ENCODE results near the gene PHACTR3. TPM values are rescaled to one million over a fixed set of nuclear protein-coding genes. Genes with fewer than 3 reads are reported as not detected.
"Not testable (repeated sequence)": the region's sequence is repeated elsewhere in the genome, so short reads cannot be mapped to it uniquely, and the experiment has no call there.

PHACTR3 gene
- total RNA-seq, 1 donor from 2014 or later, result 1.4 TPM

GRCh38 chr20:59848182-59848581 lies 243.8 kb downstream of the PHACTR3 start:
- H3K4me3 ChIP-seq, result no peak overlapping the region
- no peak overlapping the region for H2AFZ ChIP-seq (replicated peaks)
- Mint-ChIP-seq H3K36me3 (no peaks in the 10 kb centered on the region), H3K27me3 (ENCODE audit: insufficient read depth, low read depth) (peaks cover 4% of the 10 kb centered on the region), H3K27ac (no peak overlapping the region), H3K4me3 (no peak overlapping the region), H3K9me3 (no peaks in the 10 kb centered on the region), H3K4me1 (no peaks in the 10 kb centered on the region)
- no peak for DNase-seq (ENCODE audit: low spot score)
- no peak overlapping the region for H3K27ac ChIP-seq
- peaks cover 83% of the 10 kb centered on the region for H3K27me3 ChIP-seq
- H3K9me3 ChIP-seq (ENCODE audit: low read depth), result no peaks in the 10 kb centered on the region
- no peak overlapping the region for H3K4me2 ChIP-seq
- TF ChIP-seq CTCF (IDR thresholded peaks at IDR 0.05), result no peak
- TF ChIP-seq EZH2 (IDR thresholded peaks at IDR 0.05), result no peak
- no peak for TF ChIP-seq EZH2phosphoT487 (IDR thresholded peaks at IDR 0.05)
- no peaks in the 10 kb centered on the region for H3K79me2 ChIP-seq (ENCODE audit: low read depth)
- H3K9ac ChIP-seq, result no peak overlapping the region
- H4K20me1 ChIP-seq (ENCODE audit: low read depth), result no peaks in the 10 kb centered on the region
- H3K4me1 ChIP-seq, result no peaks in the 10 kb centered on the region
- no peaks in the 10 kb centered on the region for H3K36me3 ChIP-seq
- H3F3A ChIP-seq (ENCODE audit: low read depth), result no peaks in the 10 kb centered on the region

GRCh38 chr20:59850018-59850641 lies 245.8 kb downstream of the PHACTR3 start:
- H4K20me1 ChIP-seq (ENCODE audit: low read depth), result no peaks in the 10 kb centered on the region
- Mint-ChIP-seq H3K4me1 (no peaks in the 10 kb centered on the region), H3K27ac (no peak overlapping the region), H3K9me3 (no peaks in the 10 kb centered on the region), H3K4me3 (no peak overlapping the region), H3K36me3 (no peaks in the 10 kb centered on the region), H3K27me3 (ENCODE audit: insufficient read depth, low read depth) (peaks cover 5% of the 10 kb centered on the region)
- H3K36me3 ChIP-seq, result no peaks in the 10 kb centered on the region
- DNase-seq (ENCODE audit: low spot score), result peak; percentile 46
- H3K27ac ChIP-seq, result no peak overlapping the region
- H3K4me2 ChIP-seq, result no peak overlapping the region
- no peak overlapping the region for H3K4me3 ChIP-seq
- TF ChIP-seq EZH2phosphoT487 (IDR thresholded peaks at IDR 0.05) (no peak), CTCF (IDR thresholded peaks at IDR 0.05) (peak; percentile 68)
- peaks cover 63% of the 10 kb centered on the region for H3K27me3 ChIP-seq
- no peak overlapping the region for H3K9ac ChIP-seq
- H3K79me2 ChIP-seq (ENCODE audit: low read depth), result no peaks in the 10 kb centered on the region
- no peaks in the 10 kb centered on the region for H3K4me1 ChIP-seq
- no peaks in the 10 kb centered on the region for H3K9me3 ChIP-seq (ENCODE audit: low read depth)
- no peak overlapping the region for H2AFZ ChIP-seq (replicated peaks)
- H3F3A ChIP-seq (ENCODE audit: low read depth), result no peaks in the 10 kb centered on the region

- not testable (repeated sequence) for H3K27ac ChIP-seq; H3K9me3 ChIP-seq (ENCODE audit: low read depth); H3K9ac ChIP-seq; H3F3A ChIP-seq (ENCODE audit: low read depth); H3K4me1 ChIP-seq; H3K36me3 ChIP-seq; H3K4me3 ChIP-seq; DNase-seq (ENCODE audit: low spot score); H3K9me3 Mint-ChIP-seq; H2AFZ ChIP-seq (replicated peaks); H3K27me3 Mint-ChIP-seq (ENCODE audit: insufficient read depth, low read depth); H3K4me1 Mint-ChIP-seq; H3K36me3 Mint-ChIP-seq; H3K79me2 ChIP-seq (ENCODE audit: low read depth); H3K27ac Mint-ChIP-seq; H3K4me2 ChIP-seq; H4K20me1 ChIP-seq (ENCODE audit: low read depth); H3K4me3 Mint-ChIP-seq
- peaks cover 36% of the 10 kb centered on the region for H3K27me3 ChIP-seq
Measured at GRCh38 chr20:59856526-59856925, 252.2 kb downstream of the PHACTR3 start.

GRCh38 chr20:59856941-59857340 lies 252.6 kb downstream of the PHACTR3 start:
- not testable (repeated sequence) for H3K36me3 Mint-ChIP-seq; H3K36me3 ChIP-seq; H3K9me3 Mint-ChIP-seq; H3K27me3 Mint-ChIP-seq (ENCODE audit: insufficient read depth, low read depth); H4K20me1 ChIP-seq (ENCODE audit: low read depth); H3K79me2 ChIP-seq (ENCODE audit: low read depth); H3K4me3 Mint-ChIP-seq; H2AFZ ChIP-seq (replicated peaks); H3K27ac ChIP-seq; H3K4me1 Mint-ChIP-seq; H3K9me3 ChIP-seq (ENCODE audit: low read depth); H3K4me2 ChIP-seq; DNase-seq (ENCODE audit: low spot score); H3K4me1 ChIP-seq; H3K27ac Mint-ChIP-seq; H3K9ac ChIP-seq; H3K4me3 ChIP-seq; H3F3A ChIP-seq (ENCODE audit: low read depth)
- peaks cover 36% of the 10 kb centered on the region for H3K27me3 ChIP-seq

Data from neural progenitor cell (in vitro differentiated cells).